AG20443 (cell line): ENCODE data around the gene HPSE2.
"Not testable (repeated sequence)": the region's sequence is repeated elsewhere in the genome, so short reads cannot be mapped to it uniquely, and the experiment has no call there.

ENCODE experiments used
- DNase-seq: peaks from one replicate; pipeline ENCODE4 v3.0.0; 2012; ENCODE audit warnings: low spot score, mixed read lengths

The HPSE2 gene

DNA sequence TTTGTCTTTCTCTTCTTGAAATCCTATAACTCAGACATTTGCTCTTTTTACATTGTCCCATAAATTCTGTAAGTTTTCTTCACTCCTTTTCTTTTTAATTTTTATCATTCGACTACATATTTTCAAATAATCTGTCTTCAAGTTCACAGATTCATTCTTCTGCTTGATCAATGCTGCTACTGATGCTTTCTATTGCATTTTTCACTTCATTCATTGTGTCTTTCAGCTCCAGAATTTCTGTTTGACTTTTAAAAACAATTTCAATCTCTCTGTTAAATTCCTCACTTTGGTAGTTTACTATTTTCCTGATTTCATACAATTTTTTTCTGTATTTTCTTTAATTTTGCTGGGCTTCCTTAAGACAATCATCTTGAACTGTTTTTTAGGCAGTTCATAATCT lies 230.4 kb downstream of the HPSE2 start:
- no peak for DNase-seq

DNA sequence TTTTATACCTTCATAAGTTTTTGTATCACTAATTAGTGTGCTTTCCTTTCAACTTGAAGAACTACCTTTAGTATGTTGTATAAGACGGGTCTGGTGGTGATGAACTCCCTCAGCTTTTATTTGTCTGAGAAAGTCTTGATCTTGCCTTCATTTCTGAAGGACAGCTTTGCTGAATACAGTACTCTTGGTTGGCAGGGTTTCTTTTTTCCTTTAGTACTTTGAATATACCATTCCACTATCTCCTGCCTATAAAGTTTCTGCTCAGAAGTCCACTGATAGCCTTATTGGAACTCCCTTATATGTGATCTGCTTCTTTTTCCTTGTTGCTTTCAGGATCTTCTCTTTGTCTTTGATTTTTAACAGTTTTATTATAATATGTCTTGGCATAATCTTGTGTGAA lies 230.9 kb downstream of the HPSE2 start:
- no peak for DNase-seq

DNA sequence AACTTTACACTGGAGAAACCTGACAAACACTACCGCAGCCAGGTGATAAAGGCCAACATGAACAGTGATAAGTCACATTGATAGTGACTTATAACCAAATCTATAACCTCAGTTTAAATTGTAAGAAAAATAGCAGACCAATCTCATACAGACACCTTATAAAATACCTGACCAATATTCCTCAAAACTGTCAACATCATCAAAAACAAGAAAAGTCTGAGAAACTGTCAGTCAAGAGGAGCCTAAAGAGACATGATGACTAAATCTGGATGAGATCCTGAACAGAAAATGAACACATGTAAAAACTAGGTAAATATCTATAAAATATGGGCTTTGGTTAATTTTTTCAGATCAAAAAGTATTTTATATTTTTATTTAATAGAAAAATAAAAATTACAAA lies 233.3 kb downstream of the HPSE2 start:
- DNase-seq, result no peak

DNA sequence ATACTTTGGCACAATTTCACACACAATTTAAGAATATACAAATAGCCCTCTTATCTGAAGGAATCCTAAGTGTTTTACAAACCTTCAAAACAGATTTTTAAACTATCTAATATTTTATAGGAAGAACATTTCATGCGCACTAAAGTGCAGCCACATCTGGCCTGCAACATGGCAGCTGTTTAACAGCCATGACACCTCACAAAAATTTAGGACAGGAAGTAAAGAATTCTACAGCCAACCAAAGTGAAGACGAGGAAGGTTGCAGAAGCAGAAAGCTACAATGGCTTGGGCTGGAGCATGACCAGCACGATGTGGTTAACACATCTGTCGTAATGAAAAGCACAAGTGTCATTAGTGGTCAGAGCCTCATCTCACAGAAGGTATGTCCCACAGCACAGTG lies 238.1 kb downstream of the HPSE2 start:
- DNase-seq, result no peak

DNA sequence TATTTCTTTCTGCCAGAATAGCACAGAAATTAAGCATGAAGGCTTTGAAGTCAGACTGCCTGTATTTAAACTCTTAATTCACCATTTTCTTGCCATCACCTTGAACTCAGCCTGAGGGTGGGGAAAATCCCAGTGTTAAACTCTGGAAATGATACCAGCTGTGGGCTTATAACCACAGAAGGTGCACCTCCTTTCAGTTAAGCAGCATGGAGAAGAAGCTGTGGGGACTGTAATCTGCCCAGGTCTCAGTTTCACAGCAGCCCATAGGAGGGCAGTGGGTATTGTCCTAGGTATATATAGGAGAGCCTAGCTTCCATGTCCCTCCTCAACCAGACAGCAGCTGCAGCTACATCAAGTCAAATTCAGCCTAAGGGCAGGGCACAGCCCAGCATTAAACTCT lies 241.6 kb downstream of the HPSE2 start:
- DNase-seq, result no peak

DNA sequence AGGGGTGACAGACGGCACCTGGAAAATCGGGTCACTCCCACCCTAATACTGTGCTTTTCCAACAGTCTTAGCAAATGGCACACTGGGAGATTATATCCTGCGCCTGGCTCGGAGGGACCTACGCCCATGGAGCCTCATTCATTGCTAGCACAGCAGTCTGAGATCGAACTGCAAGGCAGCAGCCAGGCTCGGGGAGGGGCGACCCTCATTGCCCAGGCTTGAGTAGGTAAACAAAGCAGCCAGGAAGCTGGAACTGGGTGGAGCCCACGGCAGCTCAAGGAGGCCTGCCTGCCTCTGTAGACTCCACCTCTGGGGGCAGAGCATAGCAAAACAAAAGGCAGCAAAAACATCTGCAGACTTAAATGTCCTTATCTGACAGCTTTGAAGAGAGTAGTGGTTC lies 251.9 kb downstream of the HPSE2 start:
- DNase-seq, result not testable (repeated sequence)

DNA sequence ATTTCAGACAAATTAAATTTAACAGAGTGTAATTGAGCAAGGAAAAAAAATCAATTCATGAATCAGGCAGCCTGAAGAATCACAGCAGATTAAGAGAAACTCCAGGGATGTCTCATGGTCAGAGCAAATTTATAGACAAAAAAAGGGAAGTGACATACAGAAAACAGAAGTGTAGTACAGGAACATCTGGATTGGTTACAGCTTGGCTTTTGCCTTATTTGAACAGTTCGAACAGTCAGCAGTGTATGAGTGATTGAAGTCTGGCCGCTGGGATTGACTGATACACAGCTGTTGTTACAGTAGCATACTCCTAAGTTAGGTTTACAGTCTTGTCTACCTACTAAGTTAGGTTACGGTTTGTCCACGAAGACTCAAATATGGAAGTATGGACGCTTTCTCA lies 255.3 kb downstream of the HPSE2 start:
- no peak for DNase-seq

DNA sequence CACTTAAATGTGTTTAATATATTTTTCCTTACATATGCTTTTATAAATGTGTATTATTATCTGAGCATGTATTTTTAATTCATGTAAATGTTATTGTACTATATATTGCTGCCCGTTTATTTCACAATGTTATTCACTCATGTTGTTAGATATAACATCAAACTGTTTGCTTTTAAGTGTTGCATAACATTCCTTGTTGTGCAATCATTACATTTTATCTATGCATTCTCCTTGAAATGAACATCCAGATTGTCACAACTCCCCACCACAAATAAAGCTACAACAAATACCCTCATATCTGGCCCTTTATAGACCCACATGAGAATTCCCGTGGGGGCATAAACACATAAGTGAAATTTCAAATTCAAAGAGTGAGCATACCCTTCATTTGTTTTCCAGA lies 264.2 kb downstream of the HPSE2 start:
- no peak for DNase-seq

DNA sequence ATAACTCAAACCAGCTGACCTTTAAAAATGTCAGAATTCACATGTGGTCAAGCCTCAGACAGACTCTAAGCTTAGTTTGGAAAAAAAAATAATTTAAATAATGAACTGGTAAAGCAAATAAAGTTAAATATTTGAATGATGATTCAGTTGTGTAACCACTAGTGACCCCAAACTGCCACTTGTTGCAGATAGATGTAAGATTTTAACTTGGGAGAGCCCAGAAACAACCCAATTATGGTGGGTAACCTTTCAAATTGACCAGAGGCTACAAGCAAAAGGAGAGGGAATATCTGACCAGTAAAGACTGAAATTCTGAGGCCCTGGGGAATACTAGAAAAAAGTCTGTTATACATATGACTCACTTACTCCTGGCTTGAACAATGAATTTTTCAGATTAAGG lies 268.1 kb downstream of the HPSE2 start:
- DNase-seq, result no peak

DNA sequence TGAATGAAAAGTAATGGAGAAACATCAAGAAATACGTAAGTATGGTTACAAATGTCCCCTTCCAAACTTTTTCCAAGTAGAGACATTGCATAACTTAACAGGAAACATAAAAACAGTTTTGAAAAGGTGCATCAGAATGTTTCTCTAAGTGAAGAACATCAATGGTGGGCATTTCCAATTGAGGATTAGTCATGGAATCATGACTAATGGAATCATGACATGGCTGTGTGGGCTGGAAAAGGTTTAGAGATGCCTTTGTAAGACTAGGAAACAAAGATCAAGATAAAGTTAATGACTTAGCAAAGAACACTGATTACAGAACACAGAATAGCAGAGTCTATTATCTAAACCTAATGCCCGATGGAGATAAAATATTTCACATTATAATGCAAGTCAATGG lies 272.0 kb downstream of the HPSE2 start:
- no peak for DNase-seq

DNA sequence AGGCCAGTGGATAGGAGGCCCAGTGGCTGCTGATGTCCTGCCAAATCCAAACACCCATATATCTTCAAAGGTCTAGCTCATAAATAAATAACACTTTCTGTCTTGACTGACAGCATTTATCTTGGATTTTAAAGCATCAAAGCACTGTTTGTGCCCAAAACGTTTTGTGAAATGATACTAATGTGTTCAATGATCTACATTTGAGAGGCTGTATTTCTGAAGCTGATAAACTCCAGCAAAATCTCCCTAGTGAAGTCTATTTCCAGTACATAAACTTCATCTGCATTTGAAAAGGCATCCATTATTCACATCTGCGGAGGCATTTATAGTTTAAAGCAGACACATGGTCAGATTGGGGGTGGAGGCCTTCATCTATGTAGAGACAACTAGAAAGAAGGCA lies 276.3 kb downstream of the HPSE2 start:
- DNase-seq, result no peak

DNA sequence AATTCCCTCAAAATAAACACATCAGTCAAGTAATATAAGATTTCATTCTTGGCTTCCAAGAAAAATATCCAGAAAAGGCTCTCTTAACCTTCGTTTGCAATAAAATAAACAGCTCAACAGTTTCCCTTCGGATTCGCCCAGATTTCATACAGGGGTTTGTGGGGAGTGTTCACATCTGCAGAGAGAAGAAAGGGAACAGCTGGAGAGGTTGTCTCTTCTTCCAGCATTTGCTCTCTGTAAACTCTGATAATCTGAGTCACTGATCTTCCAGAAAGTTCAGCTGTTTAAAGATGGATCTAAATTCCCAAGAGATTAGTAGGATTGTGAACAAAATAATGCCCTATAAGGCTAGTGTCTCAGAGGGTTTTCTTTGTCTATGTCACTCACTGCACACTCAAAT lies 277.9 kb downstream of the HPSE2 start:
- DNase-seq, result no peak

DNA sequence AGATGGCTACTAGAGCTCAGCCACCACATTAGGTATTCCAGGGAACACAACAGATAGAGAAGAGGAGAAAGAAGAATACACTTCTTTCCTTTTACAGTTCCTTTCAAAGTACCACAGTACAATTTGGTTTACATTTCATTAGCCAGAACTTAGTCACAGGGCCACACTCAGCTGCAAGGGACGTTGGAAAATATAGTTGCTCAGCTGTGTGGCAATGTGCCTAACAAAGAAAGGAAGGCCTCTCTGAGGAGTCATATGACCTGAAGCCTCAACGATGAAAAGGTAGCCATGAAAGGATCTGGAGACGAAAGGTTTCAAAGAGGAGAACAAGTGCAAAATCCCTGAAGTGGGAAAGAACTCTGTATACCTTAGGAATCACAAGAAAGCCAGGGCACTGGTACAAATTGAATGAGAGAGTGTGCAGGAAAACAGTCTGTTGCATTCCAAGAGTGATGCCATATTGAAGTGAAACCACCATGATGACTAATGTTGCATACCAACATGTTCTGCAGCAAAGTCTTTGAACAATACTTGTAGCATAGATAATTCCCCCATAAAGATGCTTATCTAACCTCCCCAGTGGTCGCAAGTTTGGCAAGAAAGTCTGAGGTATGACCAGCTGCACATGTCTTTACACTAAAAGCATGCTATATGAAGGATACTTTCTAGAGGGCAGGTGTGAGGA lies 278.9 kb downstream of the HPSE2 start:
- no peak for DNase-seq

DNA sequence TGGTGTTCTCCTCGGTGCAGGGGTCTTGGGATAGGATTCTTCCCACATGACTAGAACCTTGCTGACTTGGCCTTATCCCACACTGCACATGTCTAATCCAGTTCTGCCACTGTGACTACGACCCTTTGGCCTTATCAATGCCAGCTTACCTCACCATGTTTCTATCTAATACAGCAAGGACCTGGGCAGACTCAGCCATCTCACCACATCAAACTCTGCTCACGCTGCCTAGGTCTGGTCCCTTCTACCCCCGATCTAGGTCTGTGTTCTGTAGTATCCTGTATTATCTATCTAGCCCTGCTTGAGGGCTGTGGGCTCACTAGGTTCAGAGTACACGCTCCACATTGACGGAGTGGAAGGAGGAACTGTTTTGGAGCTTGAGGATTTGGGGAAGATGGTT lies 282.4 kb downstream of the HPSE2 start:
- no peak for DNase-seq

DNA sequence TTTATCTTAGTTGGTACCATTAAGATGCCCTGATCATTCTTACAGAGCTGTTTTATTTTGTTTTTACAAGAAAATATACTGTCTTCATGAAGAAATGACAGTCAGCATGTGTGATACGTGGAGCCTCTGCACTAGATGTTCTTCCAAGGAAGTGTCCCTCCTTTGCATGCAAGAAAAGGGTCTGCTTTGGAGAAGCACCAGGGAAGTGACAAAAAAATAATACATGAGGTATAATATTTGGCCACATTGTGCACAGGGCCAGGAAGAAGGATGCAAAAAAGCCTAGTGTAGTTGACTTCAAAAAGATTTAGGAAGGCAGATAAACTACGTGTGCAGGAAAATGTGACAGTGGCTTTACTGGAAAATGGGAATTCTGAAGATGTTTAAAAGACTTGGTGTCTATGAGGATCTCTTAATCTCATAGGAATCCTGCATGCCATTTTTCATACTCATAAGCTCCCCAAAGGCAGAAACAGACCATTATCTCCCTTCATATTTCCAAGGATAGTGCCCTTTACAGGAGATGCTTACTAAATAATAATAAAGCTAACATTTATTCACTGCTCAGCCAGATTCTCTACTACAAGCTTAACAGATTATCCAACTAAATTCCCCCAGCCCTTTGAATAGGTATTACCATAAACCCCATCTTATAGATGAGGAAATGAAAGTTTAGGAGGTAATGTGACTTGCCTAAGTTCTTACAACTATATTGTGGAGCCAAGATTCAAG lies 284.2 kb downstream of the HPSE2 start:
- no peak for DNase-seq

DNA sequence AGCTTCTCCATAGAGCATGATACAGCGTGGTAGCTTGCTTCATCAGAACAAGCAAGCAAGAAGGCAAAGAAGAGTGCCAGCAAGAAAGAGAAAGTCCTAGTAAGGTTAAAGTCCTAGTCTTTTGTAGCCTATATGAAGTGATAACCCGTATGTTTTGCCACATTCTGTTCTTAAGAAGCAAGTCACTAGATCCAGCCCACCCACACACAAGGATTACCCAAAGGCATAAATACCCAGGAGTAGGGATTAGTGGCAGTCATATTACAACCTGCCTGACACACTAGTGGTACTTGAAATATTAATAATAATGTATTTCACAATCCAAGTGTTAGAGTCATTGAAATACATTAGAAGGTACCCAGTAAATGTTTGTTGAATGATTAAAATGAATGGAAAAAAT lies 285.5 kb downstream of the HPSE2 start:
- no peak for DNase-seq

DNA sequence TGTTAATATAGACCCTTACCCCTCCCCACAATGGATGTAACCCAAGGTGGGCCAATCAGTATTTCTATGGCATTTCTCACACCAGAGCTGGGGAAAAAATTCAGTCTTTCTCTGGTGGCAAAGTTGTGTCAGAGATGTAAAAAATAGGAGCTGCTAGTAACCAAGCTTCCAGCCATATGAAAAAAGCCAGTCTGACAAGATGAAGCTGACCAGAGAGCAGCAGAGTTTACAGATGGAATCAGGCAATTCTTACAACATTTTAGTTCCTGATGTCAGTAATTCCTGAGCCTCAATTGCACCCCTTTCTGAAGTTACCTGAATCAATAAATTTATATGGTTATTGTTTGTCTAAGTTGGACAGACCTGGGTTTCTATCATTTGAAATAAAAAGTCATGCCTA lies 286.3 kb downstream of the HPSE2 start:
- no peak for DNase-seq

DNA sequence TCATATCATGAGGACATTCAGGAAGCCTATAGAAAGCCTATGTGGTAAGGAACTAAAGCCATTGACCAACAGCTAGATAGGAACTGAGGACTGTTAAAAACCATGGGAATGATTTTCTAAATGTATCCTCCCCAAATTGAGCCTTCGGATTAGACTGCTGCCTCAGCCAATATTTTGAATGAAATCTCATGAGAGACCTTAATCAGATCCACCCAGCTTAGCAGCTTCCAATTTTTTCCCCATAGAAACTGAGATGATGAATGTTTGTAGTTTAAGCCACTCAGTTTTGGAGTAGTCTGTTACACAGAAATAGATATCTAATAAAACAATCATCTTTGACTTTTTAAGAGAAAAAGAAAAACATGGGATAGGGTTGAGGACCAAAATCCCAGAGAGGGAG lies 292.0 kb downstream of the HPSE2 start:
- DNase-seq, result no peak

DNA sequence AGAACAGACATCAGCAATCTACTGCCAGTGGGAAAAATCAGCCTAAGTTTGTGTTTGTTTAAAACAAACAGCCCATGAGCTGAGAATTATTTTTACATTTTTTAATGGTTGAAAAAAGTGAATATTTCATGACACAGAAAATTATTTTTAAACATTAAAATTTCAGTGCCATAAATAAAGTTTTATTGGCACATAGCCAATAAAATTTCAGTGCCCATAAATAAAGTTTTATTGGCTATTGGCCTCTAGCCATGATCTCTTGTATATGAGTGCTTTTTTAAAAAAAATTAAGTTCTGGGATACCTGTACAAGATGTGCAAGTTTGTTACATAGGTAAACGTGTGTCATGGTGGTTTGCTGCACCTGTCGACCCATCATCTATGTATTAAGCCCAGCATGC lies 305.9 kb downstream of the HPSE2 start:
- DNase-seq, result no peak

DNA sequence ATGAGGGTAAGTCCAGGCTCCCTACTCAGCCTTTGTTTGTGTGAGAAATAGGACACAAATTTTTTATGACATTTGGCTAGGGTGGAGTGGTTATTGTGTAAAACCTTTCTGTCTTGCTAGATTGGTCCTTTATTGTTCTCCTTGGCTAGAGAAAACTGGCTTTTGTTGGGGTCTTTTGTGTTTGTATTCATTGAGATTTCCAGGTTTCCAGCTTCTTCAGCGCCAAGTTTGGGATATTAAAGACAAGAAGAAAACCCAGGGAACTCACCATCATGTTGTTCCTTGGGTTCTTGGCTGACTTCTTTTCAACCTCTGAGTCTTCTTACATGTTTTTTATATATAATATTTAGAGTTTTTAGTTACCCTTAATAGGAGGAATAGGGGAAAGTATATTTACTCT lies 310.0 kb downstream of the HPSE2 start:
- DNase-seq, result no peak

DNA sequence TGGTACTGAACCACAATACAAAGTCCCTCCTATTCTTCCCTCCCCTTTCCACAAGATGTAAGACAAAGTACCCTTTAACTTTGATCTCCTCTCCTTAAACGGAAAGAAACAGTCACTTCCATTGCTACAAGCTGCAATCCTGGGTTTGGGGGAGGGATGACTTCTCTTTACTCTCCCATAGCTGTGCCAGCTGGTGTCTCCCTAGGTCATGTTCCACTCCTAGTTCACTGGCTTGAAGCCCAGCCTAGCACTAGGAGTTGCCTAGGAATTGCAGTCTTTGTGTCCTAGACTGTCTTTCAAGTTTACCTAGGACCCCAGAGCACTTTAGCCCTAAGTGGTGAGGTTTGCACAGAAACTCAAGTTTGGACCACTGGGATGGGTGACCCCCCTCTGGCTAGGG lies 311.1 kb downstream of the HPSE2 start:
- DNase-seq, result no peak

DNA sequence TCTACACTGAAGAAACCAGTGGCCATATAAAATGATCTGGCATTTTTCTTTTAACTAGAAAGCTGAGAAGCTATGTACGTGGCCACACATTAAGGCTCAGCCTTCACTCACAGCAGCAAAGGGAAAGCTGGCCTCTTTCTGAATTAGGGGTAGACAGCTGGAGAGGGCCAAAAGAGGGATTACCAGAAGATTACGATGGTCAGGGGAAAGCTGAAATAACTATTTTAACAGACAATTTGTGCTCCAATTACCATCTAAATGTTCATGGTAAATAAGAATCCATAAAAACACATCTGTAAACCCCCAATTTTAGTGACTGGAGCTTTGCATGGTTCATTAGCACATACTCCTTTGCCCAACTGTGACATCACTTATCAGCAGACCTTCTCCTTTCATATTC lies 314.3 kb downstream of the HPSE2 start:
- no peak for DNase-seq

DNA sequence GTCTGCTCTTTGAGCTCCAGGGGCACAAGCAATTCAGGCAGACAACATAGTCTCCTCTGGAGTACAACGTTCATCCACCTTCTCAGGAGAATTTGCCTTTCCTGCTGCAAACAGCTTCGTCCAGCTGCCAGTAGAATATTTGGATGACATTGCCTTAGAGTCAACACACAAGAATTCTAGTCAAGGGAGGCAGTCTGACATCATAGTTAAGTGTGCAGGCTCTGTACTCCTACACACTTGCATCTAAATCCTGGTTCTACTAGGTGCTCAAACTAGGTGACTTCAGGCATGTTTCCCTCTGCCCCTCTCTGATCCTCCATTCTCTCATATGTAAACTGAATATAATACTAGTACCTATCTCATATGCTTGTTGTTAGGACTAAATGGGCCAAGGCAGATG lies 314.8 kb downstream of the HPSE2 start:
- no peak for DNase-seq

DNA sequence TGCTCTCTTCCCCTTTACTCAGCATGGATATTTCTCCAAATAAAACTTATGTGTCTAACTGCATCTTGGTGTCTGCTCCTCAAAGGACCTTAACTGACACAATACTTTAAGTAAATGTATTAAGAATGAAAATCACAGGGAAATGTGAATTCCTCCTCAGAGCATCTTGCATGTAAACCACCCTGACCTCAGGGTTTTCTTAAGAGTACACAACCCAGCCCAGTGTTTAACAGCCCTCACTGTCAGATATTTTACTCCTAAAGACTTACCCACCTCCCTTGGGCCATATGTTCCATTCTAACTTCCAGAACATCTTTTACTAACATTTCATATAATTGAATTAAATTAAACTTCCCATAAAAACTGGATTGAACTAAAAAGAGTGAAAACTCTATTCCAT lies 315.3 kb downstream of the HPSE2 start:
- no peak for DNase-seq
